OCI-LY1 (cell line): Measurements from ENCODE around the gene HBM.
"Not testable (repeated sequence)": the region's sequence is repeated elsewhere in the genome, so short reads cannot be mapped to it uniquely, and the experiment has no call there.

Experiments used
- CTCF ChIP-seq: fragments of 200-600 bp; sonication (generic), shearing (Covaris generic); IDR thresholded peaks from 2 replicates; pipeline ENCODE4 v1.5.1; 2017; ENCODE audit warnings: mild to moderate bottlenecking, antibody characterized with exemption, low read length, moderate library complexity, mixed read lengths
- EZH2 ChIP-seq: fragments of 200-600 bp; sonication (generic), shearing (Covaris generic); IDR thresholded peaks from 2 replicates; pipeline ENCODE4 v1.8.0; 2017; ENCODE audit warnings: borderline replicate concordance, mixed run types, mild to moderate bottlenecking, antibody characterized with exemption, low read length, moderate library complexity, mixed read lengths

- not testable (repeated sequence) for TF ChIP-seq CTCF, EZH2
Measured at GRCh38 chr16:170088-170507, 4.3 kb downstream of the HBM start.
